Astrocyte (in vitro differentiated cells and primary cell): ENCODE measurements around the gene AOC1.

ENCODE experiments used
- EZH2 ChIP-seq: IDR thresholded peaks from 2 replicates; pipeline ENCODE4 v1.6.1; 2012; ENCODE audit warnings: mild to moderate bottlenecking, low read length, inconsistent platforms; ENCODE audit not compliant: insufficient read depth
- TF ChIP-seq, protein P1 (sequence below): IDR thresholded peaks from 2 replicates; pipeline ENCODE4 v1.5.1; 2011; ENCODE audit warnings: low read depth, mild to moderate bottlenecking, inconsistent platforms, low read length, moderate library complexity; ENCODE audit not compliant: insufficient read depth

DNA sequence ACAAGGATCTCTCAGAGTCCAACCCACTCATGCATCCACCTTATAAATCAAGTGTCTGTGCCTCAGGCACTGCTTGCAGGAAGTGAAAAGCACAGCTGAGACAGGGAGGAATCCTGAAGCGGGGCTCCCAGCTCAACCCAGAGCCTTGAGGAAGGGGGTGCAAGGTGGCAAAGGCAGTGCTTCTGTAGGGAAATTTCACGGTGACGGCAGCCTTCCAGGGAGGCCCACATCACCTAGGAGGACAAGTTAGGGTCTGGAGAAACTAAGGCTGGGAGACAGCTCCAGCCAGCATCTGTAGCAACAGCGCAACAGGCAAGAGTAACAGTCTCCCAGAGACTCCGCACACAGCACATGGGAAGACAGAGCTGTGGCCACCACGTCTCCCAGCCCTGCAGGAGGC, 2.7 kb downstream of the AOC1 start:
- TF ChIP-seq, protein P1, sequence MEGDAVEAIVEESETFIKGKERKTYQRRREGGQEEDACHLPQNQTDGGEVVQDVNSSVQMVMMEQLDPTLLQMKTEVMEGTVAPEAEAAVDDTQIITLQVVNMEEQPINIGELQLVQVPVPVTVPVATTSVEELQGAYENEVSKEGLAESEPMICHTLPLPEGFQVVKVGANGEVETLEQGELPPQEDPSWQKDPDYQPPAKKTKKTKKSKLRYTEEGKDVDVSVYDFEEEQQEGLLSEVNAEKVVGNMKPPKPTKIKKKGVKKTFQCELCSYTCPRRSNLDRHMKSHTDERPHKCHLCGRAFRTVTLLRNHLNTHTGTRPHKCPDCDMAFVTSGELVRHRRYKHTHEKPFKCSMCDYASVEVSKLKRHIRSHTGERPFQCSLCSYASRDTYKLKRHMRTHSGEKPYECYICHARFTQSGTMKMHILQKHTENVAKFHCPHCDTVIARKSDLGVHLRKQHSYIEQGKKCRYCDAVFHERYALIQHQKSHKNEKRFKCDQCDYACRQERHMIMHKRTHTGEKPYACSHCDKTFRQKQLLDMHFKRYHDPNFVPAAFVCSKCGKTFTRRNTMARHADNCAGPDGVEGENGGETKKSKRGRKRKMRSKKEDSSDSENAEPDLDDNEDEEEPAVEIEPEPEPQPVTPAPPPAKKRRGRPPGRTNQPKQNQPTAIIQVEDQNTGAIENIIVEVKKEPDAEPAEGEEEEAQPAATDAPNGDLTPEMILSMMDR = no peak
- TF ChIP-seq EZH2 = no peak
